Measurements from ENCODE around the gene KLHL29.

DNA sequence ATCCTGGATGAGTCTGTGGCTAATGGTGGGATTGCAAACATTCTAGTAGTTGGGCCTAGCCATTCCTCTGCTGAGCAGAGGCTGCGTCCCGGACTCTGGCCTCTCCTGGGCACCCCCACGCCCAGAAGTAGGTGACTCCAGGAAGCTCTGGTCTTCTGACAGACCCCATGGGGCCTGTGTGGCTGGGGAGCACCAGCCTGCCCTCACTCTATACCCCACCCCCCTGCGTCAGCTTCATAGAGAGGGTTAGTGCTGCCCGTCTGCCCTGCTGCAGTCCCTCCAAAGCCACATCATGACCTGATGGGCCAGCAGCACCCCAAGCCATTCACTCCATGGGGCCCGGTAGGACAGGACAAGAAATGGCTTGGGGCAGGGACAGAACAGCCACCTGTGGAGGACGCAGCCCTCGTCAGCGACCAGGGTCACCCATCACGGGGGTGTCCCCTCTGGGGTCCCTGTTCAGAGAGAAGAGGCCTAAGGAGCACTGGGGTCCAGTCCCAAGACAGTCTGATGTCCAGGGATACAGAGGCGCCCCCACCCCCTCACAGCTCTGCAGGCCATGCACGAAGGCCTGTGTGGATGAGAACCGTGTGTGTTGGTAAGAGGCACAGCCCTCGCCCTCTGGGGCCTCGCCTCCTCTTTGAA is 303.6 kb downstream of the KLHL29 start:
- TF ChIP-seq, protein P1, sequence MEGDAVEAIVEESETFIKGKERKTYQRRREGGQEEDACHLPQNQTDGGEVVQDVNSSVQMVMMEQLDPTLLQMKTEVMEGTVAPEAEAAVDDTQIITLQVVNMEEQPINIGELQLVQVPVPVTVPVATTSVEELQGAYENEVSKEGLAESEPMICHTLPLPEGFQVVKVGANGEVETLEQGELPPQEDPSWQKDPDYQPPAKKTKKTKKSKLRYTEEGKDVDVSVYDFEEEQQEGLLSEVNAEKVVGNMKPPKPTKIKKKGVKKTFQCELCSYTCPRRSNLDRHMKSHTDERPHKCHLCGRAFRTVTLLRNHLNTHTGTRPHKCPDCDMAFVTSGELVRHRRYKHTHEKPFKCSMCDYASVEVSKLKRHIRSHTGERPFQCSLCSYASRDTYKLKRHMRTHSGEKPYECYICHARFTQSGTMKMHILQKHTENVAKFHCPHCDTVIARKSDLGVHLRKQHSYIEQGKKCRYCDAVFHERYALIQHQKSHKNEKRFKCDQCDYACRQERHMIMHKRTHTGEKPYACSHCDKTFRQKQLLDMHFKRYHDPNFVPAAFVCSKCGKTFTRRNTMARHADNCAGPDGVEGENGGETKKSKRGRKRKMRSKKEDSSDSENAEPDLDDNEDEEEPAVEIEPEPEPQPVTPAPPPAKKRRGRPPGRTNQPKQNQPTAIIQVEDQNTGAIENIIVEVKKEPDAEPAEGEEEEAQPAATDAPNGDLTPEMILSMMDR (IDR thresholded peaks at IDR 0.05; ENCODE audit: insufficient read depth, low read length), result no peak
- TF ChIP-seq POLR2AphosphoS5 (IDR thresholded peaks at IDR 0.05; ENCODE audit: low read depth), result no peak
- TF ChIP-seq GABPA (IDR thresholded peaks at IDR 0.05; ENCODE audit: low read depth), result no peak
- no peak for TF ChIP-seq SPI1 (IDR thresholded peaks at IDR 0.05; ENCODE audit: borderline replicate concordance, low read depth)
- TF ChIP-seq, protein P2, sequence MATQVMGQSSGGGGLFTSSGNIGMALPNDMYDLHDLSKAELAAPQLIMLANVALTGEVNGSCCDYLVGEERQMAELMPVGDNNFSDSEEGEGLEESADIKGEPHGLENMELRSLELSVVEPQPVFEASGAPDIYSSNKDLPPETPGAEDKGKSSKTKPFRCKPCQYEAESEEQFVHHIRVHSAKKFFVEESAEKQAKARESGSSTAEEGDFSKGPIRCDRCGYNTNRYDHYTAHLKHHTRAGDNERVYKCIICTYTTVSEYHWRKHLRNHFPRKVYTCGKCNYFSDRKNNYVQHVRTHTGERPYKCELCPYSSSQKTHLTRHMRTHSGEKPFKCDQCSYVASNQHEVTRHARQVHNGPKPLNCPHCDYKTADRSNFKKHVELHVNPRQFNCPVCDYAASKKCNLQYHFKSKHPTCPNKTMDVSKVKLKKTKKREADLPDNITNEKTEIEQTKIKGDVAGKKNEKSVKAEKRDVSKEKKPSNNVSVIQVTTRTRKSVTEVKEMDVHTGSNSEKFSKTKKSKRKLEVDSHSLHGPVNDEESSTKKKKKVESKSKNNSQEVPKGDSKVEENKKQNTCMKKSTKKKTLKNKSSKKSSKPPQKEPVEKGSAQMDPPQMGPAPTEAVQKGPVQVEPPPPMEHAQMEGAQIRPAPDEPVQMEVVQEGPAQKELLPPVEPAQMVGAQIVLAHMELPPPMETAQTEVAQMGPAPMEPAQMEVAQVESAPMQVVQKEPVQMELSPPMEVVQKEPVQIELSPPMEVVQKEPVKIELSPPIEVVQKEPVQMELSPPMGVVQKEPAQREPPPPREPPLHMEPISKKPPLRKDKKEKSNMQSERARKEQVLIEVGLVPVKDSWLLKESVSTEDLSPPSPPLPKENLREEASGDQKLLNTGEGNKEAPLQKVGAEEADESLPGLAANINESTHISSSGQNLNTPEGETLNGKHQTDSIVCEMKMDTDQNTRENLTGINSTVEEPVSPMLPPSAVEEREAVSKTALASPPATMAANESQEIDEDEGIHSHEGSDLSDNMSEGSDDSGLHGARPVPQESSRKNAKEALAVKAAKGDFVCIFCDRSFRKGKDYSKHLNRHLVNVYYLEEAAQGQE (IDR thresholded peaks at IDR 0.05; ENCODE audit: insufficient replicate concordance, low read depth), result no peak

Data from HL-60 (cell line).